Measurements from ENCODE around the gene FGD3.

Gene FGD3

GRCh38 chr9:93076792-93077128 is 129.4 kb downstream of the FGD3 start:
- Histone ChIP-seq H3K4me3 (ENCODE audit: low read length) (no peak overlapping the region), H3K36me3 (ENCODE audit: control insufficient read depth, insufficient read depth, low read length) (peaks cover 2% of the 10 kb centered on the region), H3K27me3 (ENCODE audit: control insufficient read depth, insufficient read depth, low read length) (no peaks in the 10 kb centered on the region), H3K4me1 (ENCODE audit: control insufficient read depth, insufficient read depth, low read length) (peaks cover 12% of the 10 kb centered on the region), H3K9ac (ENCODE audit: low read length) (no peak overlapping the region), H3K27ac (ENCODE audit: low read depth, low read length) (no peak overlapping the region)

GRCh38 chr9:93077367-93077766 is 130.0 kb downstream of the FGD3 start:
- Histone ChIP-seq H3K4me3 (ENCODE audit: low read length) (no peak overlapping the region), H3K27ac (ENCODE audit: low read depth, low read length) (no peak overlapping the region), H3K36me3 (ENCODE audit: control insufficient read depth, insufficient read depth, low read length) (peaks cover 2% of the 10 kb centered on the region)

GRCh38 chr9:93077811-93078210 is 130.5 kb downstream of the FGD3 start:
- no peak overlapping the region for H3K4me3 ChIP-seq (ENCODE audit: low read length)
- H3K27ac ChIP-seq (ENCODE audit: low read depth, low read length): no peak overlapping the region
- no peak overlapping the region for H3K9ac ChIP-seq (ENCODE audit: low read length)
- H3K36me3 ChIP-seq (ENCODE audit: control insufficient read depth, insufficient read depth, low read length): peaks cover 2% of the 10 kb centered on the region
- peaks cover 2% of the 10 kb centered on the region for H3K4me1 ChIP-seq (ENCODE audit: control insufficient read depth, insufficient read depth, low read length)
- H3K27me3 ChIP-seq (ENCODE audit: control insufficient read depth, insufficient read depth, low read length): no peaks in the 10 kb centered on the region

More at GRCh38 chr9:93077367-93077766, 130.0 kb downstream of the FGD3 start:
- no peaks in the 10 kb centered on the region for H3K27me3 ChIP-seq (ENCODE audit: control insufficient read depth, insufficient read depth, low read length)
- H3K9ac ChIP-seq (ENCODE audit: low read length): no peak overlapping the region
- H3K4me1 ChIP-seq (ENCODE audit: control insufficient read depth, insufficient read depth, low read length): peaks cover 6% of the 10 kb centered on the region

- Histone ChIP-seq H3K4me3 (ENCODE audit: low read length) (no peak overlapping the region), H3K36me3 (ENCODE audit: control insufficient read depth, insufficient read depth, low read length) (peaks cover 2% of the 10 kb centered on the region), H3K9ac (ENCODE audit: low read length) (no peak overlapping the region), H3K27ac (ENCODE audit: low read depth, low read length) (no peak overlapping the region), H3K4me1 (ENCODE audit: control insufficient read depth, insufficient read depth, low read length) (no peaks in the 10 kb centered on the region), H3K27me3 (ENCODE audit: control insufficient read depth, insufficient read depth, low read length) (no peaks in the 10 kb centered on the region)
These were observed 132.0 kb downstream of the FGD3 start for GRCh38 chr9:93079371-93079770.

- H3K9ac ChIP-seq (ENCODE audit: low read length): no peak overlapping the region
These were observed 133.1 kb downstream of the FGD3 start for GRCh38 chr9:93080406-93080805.

GRCh38 chr9:93081081-93081529 is 133.8 kb downstream of the FGD3 start:
- H3K4me3 ChIP-seq (ENCODE audit: low read length): no peak overlapping the region
- peaks cover 2% of the 10 kb centered on the region for H3K36me3 ChIP-seq (ENCODE audit: control insufficient read depth, insufficient read depth, low read length)

More at GRCh38 chr9:93080406-93080805, 133.1 kb downstream of the FGD3 start:
- Histone ChIP-seq H3K27ac (ENCODE audit: low read depth, low read length) (no peak overlapping the region), H3K4me3 (ENCODE audit: low read length) (no peak overlapping the region), H3K36me3 (ENCODE audit: control insufficient read depth, insufficient read depth, low read length) (peaks cover 2% of the 10 kb centered on the region), H3K4me1 (ENCODE audit: control insufficient read depth, insufficient read depth, low read length) (no peaks in the 10 kb centered on the region), H3K27me3 (ENCODE audit: control insufficient read depth, insufficient read depth, low read length) (no peaks in the 10 kb centered on the region)

GRCh38 chr9:93081931-93082330 is 134.6 kb downstream of the FGD3 start:
- Histone ChIP-seq H3K36me3 (ENCODE audit: control insufficient read depth, insufficient read depth, low read length) (peaks cover 2% of the 10 kb centered on the region), H3K27ac (ENCODE audit: low read depth, low read length) (no peak overlapping the region)

More at GRCh38 chr9:93081081-93081529, 133.8 kb downstream of the FGD3 start:
- H3K27ac ChIP-seq (ENCODE audit: low read depth, low read length): no peak overlapping the region
- H3K4me1 ChIP-seq (ENCODE audit: control insufficient read depth, insufficient read depth, low read length): no peaks in the 10 kb centered on the region
- H3K27me3 ChIP-seq (ENCODE audit: control insufficient read depth, insufficient read depth, low read length): no peaks in the 10 kb centered on the region
- no peak overlapping the region for H3K9ac ChIP-seq (ENCODE audit: low read length)

GRCh38 chr9:93082841-93083411 is 135.6 kb downstream of the FGD3 start:
- Histone ChIP-seq H3K36me3 (ENCODE audit: control insufficient read depth, insufficient read depth, low read length) (peaks cover 2% of the 10 kb centered on the region), H3K4me3 (ENCODE audit: low read length) (no peak overlapping the region), H3K4me1 (ENCODE audit: control insufficient read depth, insufficient read depth, low read length) (no peaks in the 10 kb centered on the region), H3K27me3 (ENCODE audit: control insufficient read depth, insufficient read depth, low read length) (no peaks in the 10 kb centered on the region), H3K9ac (ENCODE audit: low read length) (no peak overlapping the region), H3K27ac (ENCODE audit: low read depth, low read length) (no peak overlapping the region)

More at GRCh38 chr9:93081931-93082330, 134.6 kb downstream of the FGD3 start:
- Histone ChIP-seq H3K4me3 (ENCODE audit: low read length) (no peak overlapping the region), H3K27me3 (ENCODE audit: control insufficient read depth, insufficient read depth, low read length) (no peaks in the 10 kb centered on the region), H3K4me1 (ENCODE audit: control insufficient read depth, insufficient read depth, low read length) (no peaks in the 10 kb centered on the region), H3K9ac (ENCODE audit: low read length) (no peak overlapping the region)

- Histone ChIP-seq H3K9ac (ENCODE audit: low read length) (no peak overlapping the region), H3K4me3 (ENCODE audit: low read length) (no peak overlapping the region), H3K27ac (ENCODE audit: low read depth, low read length) (no peak overlapping the region), H3K36me3 (ENCODE audit: control insufficient read depth, insufficient read depth, low read length) (peaks cover 2% of the 10 kb centered on the region), H3K4me1 (ENCODE audit: control insufficient read depth, insufficient read depth, low read length) (no peaks in the 10 kb centered on the region), H3K27me3 (ENCODE audit: control insufficient read depth, insufficient read depth, low read length) (no peaks in the 10 kb centered on the region)
These were observed 136.5 kb downstream of the FGD3 start for GRCh38 chr9:93083592-93084470.

- H3K27me3 ChIP-seq (ENCODE audit: control insufficient read depth, insufficient read depth, low read length): no peaks in the 10 kb centered on the region
- H3K27ac ChIP-seq (ENCODE audit: low read depth, low read length): no peak overlapping the region
- H3K4me3 ChIP-seq (ENCODE audit: low read length): no peak overlapping the region
- H3K36me3 ChIP-seq (ENCODE audit: control insufficient read depth, insufficient read depth, low read length): no peaks in the 10 kb centered on the region
- H3K4me1 ChIP-seq (ENCODE audit: control insufficient read depth, insufficient read depth, low read length): no peaks in the 10 kb centered on the region
- no peak overlapping the region for H3K9ac ChIP-seq (ENCODE audit: low read length)
These were observed 137.2 kb downstream of the FGD3 start for GRCh38 chr9:93084471-93084881.

- Histone ChIP-seq H3K4me3 (ENCODE audit: low read length) (no peak overlapping the region), H3K9ac (ENCODE audit: low read length) (no peak overlapping the region)
These were observed 138.4 kb downstream of the FGD3 start for GRCh38 chr9:93085676-93086075.

More at GRCh38 chr9:93085676-93086075, 138.4 kb downstream of the FGD3 start:
- H3K27ac ChIP-seq (ENCODE audit: low read depth, low read length): no peak overlapping the region
- no peaks in the 10 kb centered on the region for H3K36me3 ChIP-seq (ENCODE audit: control insufficient read depth, insufficient read depth, low read length)
- no peaks in the 10 kb centered on the region for H3K27me3 ChIP-seq (ENCODE audit: control insufficient read depth, insufficient read depth, low read length)
- H3K4me1 ChIP-seq (ENCODE audit: control insufficient read depth, insufficient read depth, low read length): no peaks in the 10 kb centered on the region
